H9 (cell line): ENCODE data around the gene PASK. TPM values are rescaled to one million over a fixed set of nuclear protein-coding genes. Genes with fewer than 3 reads are reported as not detected.

Experiments used
- DNase-seq: peaks from one replicate; pipeline ENCODE4 v3.0.0-alpha.2; 2017
- H2AFZ ChIP-seq: one replicate; pipeline ENCODE4 v1.6.1; 2013; ENCODE audit warnings: mild to moderate bottlenecking, low read length, control low read depth, moderate library complexity
- H2AK5ac ChIP-seq: 2 replicates; pipeline ENCODE4 v1.6.1; 2013; ENCODE audit warnings: low read length, control low read depth, mixed read lengths; ENCODE audit not compliant: insufficient read length
- H2BK120ac ChIP-seq: one replicate; pipeline ENCODE4 v1.6.1; 2013; ENCODE audit warnings: low read depth, mild to moderate bottlenecking, low read length, control low read depth, inconsistent platforms; ENCODE audit not compliant: poor library complexity, severe bottlenecking
- H2BK12ac ChIP-seq: 2 replicates; pipeline ENCODE4 v1.6.1; 2013; ENCODE audit warnings: low read length, control low read depth, mixed read lengths, low read depth; ENCODE audit not compliant: insufficient read length
- H2BK15ac ChIP-seq: 2 replicates; pipeline ENCODE4 v1.6.1; 2013; ENCODE audit warnings: low read depth, low read length, control low read depth
- H2BK20ac ChIP-seq: one replicate; pipeline ENCODE4 v1.6.1; 2013; ENCODE audit warnings: low read depth, mild to moderate bottlenecking, low read length, control low read depth, inconsistent platforms; ENCODE audit not compliant: poor library complexity, severe bottlenecking
- H2BK5ac ChIP-seq: 2 replicates; pipeline ENCODE4 v1.6.1; 2013; ENCODE audit warnings: low read length, control low read depth, mixed read lengths; ENCODE audit not compliant: insufficient read length
- H3K14ac ChIP-seq: 2 replicates; pipeline ENCODE4 v1.6.1; 2013; ENCODE audit warnings: low read length, control low read depth; ENCODE audit not compliant: insufficient read depth
- H3K18ac ChIP-seq: 2 replicates; pipeline ENCODE4 v1.6.1; 2013; ENCODE audit warnings: low read depth, mild to moderate bottlenecking, mixed read lengths, low read length, control low read depth; ENCODE audit not compliant: insufficient read length
- H3K23ac ChIP-seq: 2 replicates; pipeline ENCODE4 v1.6.1; 2013; ENCODE audit warnings: low read length, control low read depth, mixed read lengths, low read depth; ENCODE audit not compliant: insufficient read length
- H3K23me2 ChIP-seq: 2 replicates; pipeline ENCODE4 v1.6.1; 2013; ENCODE audit warnings: low read depth, mild to moderate bottlenecking, mixed read lengths, low read length, control low read depth; ENCODE audit not compliant: insufficient read length, poor library complexity, severe bottlenecking
- H3K27ac ChIP-seq: 2 replicates; pipeline ENCODE4 v1.5.1; 2013; ENCODE audit warnings: low read length, control low read depth, mixed read lengths, low read depth; ENCODE audit not compliant: insufficient read length
- H3K27me3 ChIP-seq: 2 replicates; pipeline ENCODE4 v1.6.1; 2013; ENCODE audit warnings: low read length, control low read depth, inconsistent platforms; ENCODE audit not compliant: insufficient read depth
- H3K4ac ChIP-seq: 2 replicates; pipeline ENCODE4 v1.6.1; 2013; ENCODE audit warnings: low read depth, mild to moderate bottlenecking, control low read depth, inconsistent platforms, low read length, moderate library complexity
- H3K4me1 ChIP-seq: 2 replicates; pipeline ENCODE4 v1.6.1; 2013; ENCODE audit warnings: low read length, control low read depth, inconsistent platforms; ENCODE audit not compliant: insufficient read depth
- H3K4me2 ChIP-seq: 2 replicates; pipeline ENCODE4 v1.6.1; 2013; ENCODE audit warnings: low read length, control low read depth, mixed read lengths; ENCODE audit not compliant: insufficient read length, insufficient read depth
- H3K56ac ChIP-seq: 2 replicates; pipeline ENCODE4 v1.6.1; 2013; ENCODE audit warnings: low read depth, mild to moderate bottlenecking, mixed read lengths, low read length, control low read depth; ENCODE audit not compliant: insufficient read length
- H3K79me1 ChIP-seq: 2 replicates; pipeline ENCODE4 v1.6.1; 2013; ENCODE audit warnings: low read depth, mild to moderate bottlenecking, moderate library complexity, low read length, control low read depth, inconsistent platforms; ENCODE audit not compliant: insufficient read depth, poor library complexity, severe bottlenecking
- H3K79me2 ChIP-seq: 2 replicates; pipeline ENCODE4 v1.6.1; 2013; ENCODE audit warnings: low read length, control low read depth, inconsistent platforms; ENCODE audit not compliant: insufficient read depth
- H3K9ac ChIP-seq: 2 replicates; pipeline ENCODE4 v1.6.1; 2013; ENCODE audit warnings: low read length, control low read depth, mixed read lengths; ENCODE audit not compliant: insufficient read length; ENCODE audit errors: extremely low read depth
- H3K9me3 ChIP-seq: one replicate; pipeline ENCODE4 v1.6.1; 2013; ENCODE audit warnings: low read depth, low read length, inconsistent platforms; ENCODE audit not compliant: control insufficient read depth
- H3T11ph ChIP-seq: one replicate; pipeline ENCODE4 v1.6.1; 2013; ENCODE audit warnings: mild to moderate bottlenecking, low read length, control low read depth, inconsistent platforms
- H4K20me1 ChIP-seq: one replicate; pipeline ENCODE4 v1.6.1; 2013; ENCODE audit not compliant: control insufficient read depth, insufficient read length, insufficient read depth
- H4K5ac ChIP-seq: 2 replicates; pipeline ENCODE4 v1.6.1; 2013; ENCODE audit warnings: low read depth, mild to moderate bottlenecking, mixed read lengths, low read length, control low read depth; ENCODE audit not compliant: insufficient read length
- H4K8ac ChIP-seq: replicated peaks from 2 replicates; pipeline ENCODE4 v1.6.1; 2013; ENCODE audit warnings: low read length, control low read depth, mixed read lengths, low read depth; ENCODE audit not compliant: insufficient read length
- H4K91ac ChIP-seq: 2 replicates; pipeline ENCODE4 v1.6.1; 2013; ENCODE audit warnings: low read depth, mild to moderate bottlenecking, moderate library complexity, mixed read lengths, low read length, control low read depth; ENCODE audit not compliant: insufficient read length
- H3K27ac Mint-ChIP-seq, 3 experiments: 2 replicates in 2 of 3; 3 replicates in 1 of 3; pipeline ENCODE4 v1.8.0; 2020 to 2021; ENCODE audit warnings: mixed read lengths in 3 of 3, mild to moderate bottlenecking in 1 of 3, moderate library complexity in 1 of 3
- H3K27me3 Mint-ChIP-seq: 2 replicates; pipeline ENCODE4 v1.8.0; 2021; ENCODE audit warnings: low read depth, mild to moderate bottlenecking, moderate library complexity, mixed read lengths
- H3K36me3 Mint-ChIP-seq, 3 experiments: 2 replicates in 2 of 3; 3 replicates in 1 of 3; pipeline ENCODE4 v1.8.0; 2020 to 2021; ENCODE audit warnings: low read depth in 3 of 3, mixed read lengths in 3 of 3; ENCODE audit not compliant: insufficient read depth in 1 of 3
- H3K4me1 Mint-ChIP-seq, 2 experiments: 2 replicates each; pipeline ENCODE4 v1.8.0; 2020; ENCODE audit warnings: mixed read lengths in 2 of 2
- H3K4me3 Mint-ChIP-seq, 2 experiments: 2 replicates in 1 of 2; 3 replicates in 1 of 2; pipeline ENCODE4 v1.8.0; 2020 to 2021; ENCODE audit warnings: mild to moderate bottlenecking in 2 of 2, mixed read lengths in 2 of 2, moderate library complexity in 1 of 2
- H3K9me3 Mint-ChIP-seq, 2 experiments: 2 replicates in 1 of 2; 3 replicates in 1 of 2; pipeline ENCODE4 v1.8.0; 2020; ENCODE audit warnings: mild to moderate bottlenecking in 2 of 2, mixed read lengths in 2 of 2, moderate library complexity in 1 of 2
- WGBS: extraction: QIAGEN DNeasy Blood & Tissue Kit; methylation state at CpG from one replicate; pipeline ENCODE4 v1.1.7; 2013; ENCODE audit warnings: missing lambda C conversion rate, low lambda C conversion rate, mixed read lengths; ENCODE audit not compliant: insufficient read length; ENCODE audit errors: extremely low coverage; 5-methylcytosine and 5-hydroxymethylcytosine counted together
- total RNA-seq: library from RNA; stranded (reverse); gene quantifications from 2 replicates; pipeline ENCODE4 v1.2.1, GENCODE V29; 2021
- TF ChIP-seq, protein P1 (sequence below): fragments of 200-600 bp; sonication (generic); conservative IDR thresholded peaks from 3 replicates; pipeline ENCODE4 v1.8.0; 2021; ENCODE audit warnings: antibody characterized with exemption, mild to moderate bottlenecking

Gene PASK
- total RNA-seq, 1 experiment from 2014 or later: 68.0 TPM

DNA sequence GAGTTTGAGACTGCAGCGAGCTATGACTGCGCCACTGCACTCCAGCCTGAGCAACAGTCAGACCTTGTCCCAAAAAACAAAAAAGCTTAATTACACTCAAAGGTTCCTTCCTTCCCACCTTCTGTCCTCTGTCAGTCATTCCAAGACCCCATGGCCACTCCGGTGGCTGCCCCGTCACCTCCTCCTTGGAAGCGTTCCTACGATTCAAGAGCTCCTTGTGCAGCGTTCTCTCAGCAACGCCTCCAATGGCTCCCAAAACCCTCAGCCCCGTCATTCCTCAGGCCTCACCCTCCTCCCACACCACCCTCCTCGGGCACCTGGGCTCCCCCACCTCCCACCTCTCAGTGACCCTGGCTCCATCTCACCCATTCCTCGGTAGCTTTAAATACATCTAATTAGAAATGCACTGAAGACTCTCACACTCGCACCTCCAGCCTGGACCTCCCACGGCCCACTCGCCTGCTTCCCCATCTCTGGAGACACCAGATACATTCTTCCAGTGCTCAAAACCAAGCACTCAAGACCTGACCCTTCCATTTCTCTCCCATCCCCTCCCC lies 8.0 kb downstream of the PASK start:
- TF ChIP-seq, protein P1, sequence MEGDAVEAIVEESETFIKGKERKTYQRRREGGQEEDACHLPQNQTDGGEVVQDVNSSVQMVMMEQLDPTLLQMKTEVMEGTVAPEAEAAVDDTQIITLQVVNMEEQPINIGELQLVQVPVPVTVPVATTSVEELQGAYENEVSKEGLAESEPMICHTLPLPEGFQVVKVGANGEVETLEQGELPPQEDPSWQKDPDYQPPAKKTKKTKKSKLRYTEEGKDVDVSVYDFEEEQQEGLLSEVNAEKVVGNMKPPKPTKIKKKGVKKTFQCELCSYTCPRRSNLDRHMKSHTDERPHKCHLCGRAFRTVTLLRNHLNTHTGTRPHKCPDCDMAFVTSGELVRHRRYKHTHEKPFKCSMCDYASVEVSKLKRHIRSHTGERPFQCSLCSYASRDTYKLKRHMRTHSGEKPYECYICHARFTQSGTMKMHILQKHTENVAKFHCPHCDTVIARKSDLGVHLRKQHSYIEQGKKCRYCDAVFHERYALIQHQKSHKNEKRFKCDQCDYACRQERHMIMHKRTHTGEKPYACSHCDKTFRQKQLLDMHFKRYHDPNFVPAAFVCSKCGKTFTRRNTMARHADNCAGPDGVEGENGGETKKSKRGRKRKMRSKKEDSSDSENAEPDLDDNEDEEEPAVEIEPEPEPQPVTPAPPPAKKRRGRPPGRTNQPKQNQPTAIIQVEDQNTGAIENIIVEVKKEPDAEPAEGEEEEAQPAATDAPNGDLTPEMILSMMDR: no peak
- Histone ChIP-seq H3K27me3 (no peaks in the 10 kb centered on the region), H2BK12ac (no peak overlapping the region), H3K4ac (no peak overlapping the region), H2BK120ac (no peak overlapping the region), H4K5ac (no peak overlapping the region), H2AFZ (no peak overlapping the region), H3K79me1 (no peaks in the 10 kb centered on the region), H2AK5ac (no peak overlapping the region), H4K20me1 (no peaks in the 10 kb centered on the region), H3K23ac (no peak overlapping the region), H4K8ac (no peak overlapping the region), H3K79me2 (no peaks in the 10 kb centered on the region), H2BK15ac (no peak overlapping the region), H3K23me2 (no peaks in the 10 kb centered on the region), H3K4me1 (no peaks in the 10 kb centered on the region), H2BK5ac (no peak overlapping the region), H3K9ac (no peak overlapping the region), H3K18ac (no peak overlapping the region), H3T11ph (no peak overlapping the region), H3K14ac (no peak overlapping the region), H3K27ac (no peak overlapping the region), H3K9me3 (no peaks in the 10 kb centered on the region), H3K56ac (no peak overlapping the region), H4K91ac (no peak overlapping the region), H2BK20ac (no peak overlapping the region), H3K4me2 (no peak overlapping the region)
- Mint-ChIP-seq H3K4me3 (no peak overlapping the region; a peak in 1 of 5 replicates), H3K36me3 (peaks cover 10 to 58% (median 50%) of the 10 kb centered on the region in 3 experiments; a peak in 6 of 7 replicates), H3K4me1 (no peaks in the 10 kb centered on the region), H3K9me3 (no peaks in the 10 kb centered on the region), H3K27ac (peak overlapping the region in 2 of 3 experiments; percentile 35 to 66; a peak in 3 of 7 replicates), H3K27me3 (no peaks in the 10 kb centered on the region)
- no CpG with 5 or more reads among the region's 14 CpGs for WGBS
- DNase-seq: no peak
